ENCODE results near the gene DNAAF2. TPM values are rescaled to one million over a fixed set of nuclear protein-coding genes. Genes with fewer than 3 reads are reported as not detected.

Gene DNAAF2
- total and polyA plus RNA-seq, 2 experiments from 2014 or later: 17.6 to 19.8 TPM

DNA sequence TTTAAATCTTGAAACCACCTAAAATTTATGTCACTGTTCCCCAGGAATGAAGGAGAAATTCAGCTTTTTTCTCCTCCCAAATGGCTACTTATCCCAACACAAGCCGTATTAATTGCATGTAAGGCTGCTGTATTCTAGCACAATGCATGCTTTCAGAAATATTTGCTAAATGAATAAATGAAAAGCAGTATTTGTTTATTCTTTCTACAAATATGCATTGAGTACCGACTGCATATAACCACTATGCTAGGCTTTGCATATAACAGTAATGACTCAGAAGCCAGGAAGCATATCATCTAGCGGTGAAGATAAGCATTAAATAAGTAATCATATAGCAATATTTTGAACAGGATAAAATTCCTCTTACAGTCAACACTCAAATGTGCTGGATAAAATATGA lies 42.0 kb downstream of the DNAAF2 start:
- Histone ChIP-seq H3K36me3 (replicated peaks; ENCODE audit: insufficient read depth, low read depth) (no peaks in the 10 kb centered on the region), H2AFZ (no peak overlapping the region), H4K20me1 (ENCODE audit: insufficient read depth, poor library complexity, severe bottlenecking) (no peaks in the 10 kb centered on the region), H3K4me2 (no peak overlapping the region), H3K9me2 (replicated peaks; ENCODE audit: insufficient read depth) (no peaks in the 10 kb centered on the region), H3K4me1 (ENCODE audit: insufficient read depth) (peaks cover 17% of the 10 kb centered on the region), H3K27me3 (no peaks in the 10 kb centered on the region), H3K9me3 (ENCODE audit: low read depth) (no peaks in the 10 kb centered on the region), H3K4me3 (no peak overlapping the region), H3K79me2 (peaks cover 9% of the 10 kb centered on the region), H3K27ac (no peak overlapping the region)
- TF ChIP-seq, protein P1, sequence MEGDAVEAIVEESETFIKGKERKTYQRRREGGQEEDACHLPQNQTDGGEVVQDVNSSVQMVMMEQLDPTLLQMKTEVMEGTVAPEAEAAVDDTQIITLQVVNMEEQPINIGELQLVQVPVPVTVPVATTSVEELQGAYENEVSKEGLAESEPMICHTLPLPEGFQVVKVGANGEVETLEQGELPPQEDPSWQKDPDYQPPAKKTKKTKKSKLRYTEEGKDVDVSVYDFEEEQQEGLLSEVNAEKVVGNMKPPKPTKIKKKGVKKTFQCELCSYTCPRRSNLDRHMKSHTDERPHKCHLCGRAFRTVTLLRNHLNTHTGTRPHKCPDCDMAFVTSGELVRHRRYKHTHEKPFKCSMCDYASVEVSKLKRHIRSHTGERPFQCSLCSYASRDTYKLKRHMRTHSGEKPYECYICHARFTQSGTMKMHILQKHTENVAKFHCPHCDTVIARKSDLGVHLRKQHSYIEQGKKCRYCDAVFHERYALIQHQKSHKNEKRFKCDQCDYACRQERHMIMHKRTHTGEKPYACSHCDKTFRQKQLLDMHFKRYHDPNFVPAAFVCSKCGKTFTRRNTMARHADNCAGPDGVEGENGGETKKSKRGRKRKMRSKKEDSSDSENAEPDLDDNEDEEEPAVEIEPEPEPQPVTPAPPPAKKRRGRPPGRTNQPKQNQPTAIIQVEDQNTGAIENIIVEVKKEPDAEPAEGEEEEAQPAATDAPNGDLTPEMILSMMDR (IDR thresholded peaks at IDR 0.05; ENCODE audit: poor library complexity): no peak
- TF ChIP-seq EZH2phosphoT487 (IDR thresholded peaks at IDR 0.05; ENCODE audit: low read depth, severe bottlenecking, unreplicated experiment): no peak
- TF ChIP-seq EZH2 (IDR thresholded peaks at IDR 0.05; ENCODE audit: borderline replicate concordance): no peak
- WGBS (ENCODE audit: low lambda C conversion rate, missing lambda C conversion rate): 68% methylated on average over 3 of the region's 3 CpGs
- no peak for DNase-seq (ENCODE audit: low spot score)

DNA sequence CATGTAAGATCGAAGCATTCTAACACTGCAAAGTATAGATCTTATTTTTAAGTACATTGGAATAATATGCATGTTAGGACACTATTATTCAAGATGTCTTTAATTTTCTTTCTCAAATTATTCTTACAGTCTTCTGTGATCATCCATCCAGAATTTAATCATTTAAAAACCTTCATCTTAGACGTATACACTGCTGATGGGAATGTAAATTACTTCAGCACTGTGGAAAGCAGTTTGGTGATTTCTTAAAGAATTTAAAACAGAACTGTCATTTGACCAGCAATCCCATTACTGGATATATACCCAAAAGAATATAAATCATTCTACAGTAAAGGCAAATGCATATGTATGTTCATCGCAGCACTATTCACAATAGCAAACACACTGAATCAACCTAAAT lies 45.7 kb downstream of the DNAAF2 start:
- H2AFZ ChIP-seq: no peak overlapping the region
- 92% methylated on average over 3 of the region's 3 CpGs for WGBS (ENCODE audit: low lambda C conversion rate, missing lambda C conversion rate)

DNA sequence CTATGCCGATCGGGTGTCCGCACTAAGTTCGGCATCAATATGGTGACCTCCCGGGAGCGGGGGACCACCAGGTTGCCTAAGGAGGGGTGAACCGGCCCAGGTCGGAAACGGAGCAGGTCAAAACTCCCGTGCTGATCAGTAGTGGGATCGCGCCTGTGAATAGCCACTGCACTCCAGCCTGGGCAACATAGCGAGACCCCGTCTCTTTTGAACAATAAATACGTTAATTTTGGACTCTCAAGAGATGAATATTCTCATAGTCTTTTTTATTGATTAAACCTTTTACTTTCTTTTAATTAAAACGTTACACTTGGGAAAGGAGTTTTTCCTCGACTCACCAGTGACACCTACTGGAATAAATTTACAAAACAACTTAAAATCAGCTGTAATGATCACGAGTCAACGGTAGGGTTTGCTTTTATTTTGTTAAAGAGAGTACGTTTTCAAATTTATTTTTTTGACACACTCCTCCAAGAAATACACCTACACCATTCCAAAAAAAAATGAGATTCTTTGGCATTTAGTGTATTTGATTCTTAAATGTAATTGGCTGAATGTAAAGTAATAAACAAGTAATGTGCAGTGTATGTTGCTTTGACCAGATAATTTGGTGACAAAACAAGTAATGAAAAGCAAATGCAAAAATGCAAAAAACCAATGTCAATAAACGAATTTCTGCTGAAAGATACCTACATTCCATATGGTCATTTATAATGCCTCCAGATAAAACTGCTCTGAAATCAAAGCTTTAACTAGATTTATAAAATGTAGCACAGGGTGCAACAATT lies 48.2 kb downstream of the DNAAF2 start:
- Histone ChIP-seq H3K4me3 (no peak overlapping the region), H3K4me2 (peak overlapping the region; percentile 47), H2AFZ (peak overlapping the region; percentile 27), H3K27ac (peak overlapping the region; percentile 61), H3K27me3 (no peaks in the 10 kb centered on the region), H4K20me1 (ENCODE audit: insufficient read depth, poor library complexity, severe bottlenecking) (peaks cover 34% of the 10 kb centered on the region), H3K4me1 (ENCODE audit: insufficient read depth) (peaks cover 8% of the 10 kb centered on the region), H3K9me2 (replicated peaks; ENCODE audit: insufficient read depth) (no peaks in the 10 kb centered on the region), H3K36me3 (replicated peaks; ENCODE audit: insufficient read depth, low read depth) (peaks cover 8% of the 10 kb centered on the region), H3K9me3 (ENCODE audit: low read depth) (no peaks in the 10 kb centered on the region), H3K79me2 (peaks cover 42% of the 10 kb centered on the region)
- under 1% methylated on average over 14 of the region's 21 CpGs for WGBS (ENCODE audit: low lambda C conversion rate, missing lambda C conversion rate)
- DNase-seq (ENCODE audit: low spot score): peak; percentile 66
- TF ChIP-seq EZH2 (IDR thresholded peaks at IDR 0.05; ENCODE audit: borderline replicate concordance) (no peak), EZH2phosphoT487 (IDR thresholded peaks at IDR 0.05; ENCODE audit: low read depth, severe bottlenecking, unreplicated experiment) (no peak)
- TF ChIP-seq, protein P1 (IDR thresholded peaks at IDR 0.05; ENCODE audit: poor library complexity): peak; percentile 91

More for the DNA sequence above, 45.7 kb downstream of the DNAAF2 start:
- Histone ChIP-seq H3K27ac (no peak overlapping the region), H3K79me2 (peaks cover 17% of the 10 kb centered on the region), H3K9me2 (replicated peaks; ENCODE audit: insufficient read depth) (no peaks in the 10 kb centered on the region), H3K4me3 (no peak overlapping the region), H3K36me3 (replicated peaks; ENCODE audit: insufficient read depth, low read depth) (peaks cover 4% of the 10 kb centered on the region), H3K4me1 (ENCODE audit: insufficient read depth) (peaks cover 6% of the 10 kb centered on the region), H3K9me3 (ENCODE audit: low read depth) (no peaks in the 10 kb centered on the region), H3K27me3 (no peaks in the 10 kb centered on the region), H3K4me2 (no peak overlapping the region), H4K20me1 (ENCODE audit: insufficient read depth, poor library complexity, severe bottlenecking) (peaks cover 12% of the 10 kb centered on the region)
- DNase-seq (ENCODE audit: low spot score): no peak
- TF ChIP-seq EZH2phosphoT487 (IDR thresholded peaks at IDR 0.05; ENCODE audit: low read depth, severe bottlenecking, unreplicated experiment) (no peak), EZH2 (IDR thresholded peaks at IDR 0.05; ENCODE audit: borderline replicate concordance) (no peak)
- TF ChIP-seq, protein P1 (IDR thresholded peaks at IDR 0.05; ENCODE audit: poor library complexity): no peak

Measured in hepatocyte (in vitro differentiated cells).